ENCODE measurements around the gene ZNF672.

DNA sequence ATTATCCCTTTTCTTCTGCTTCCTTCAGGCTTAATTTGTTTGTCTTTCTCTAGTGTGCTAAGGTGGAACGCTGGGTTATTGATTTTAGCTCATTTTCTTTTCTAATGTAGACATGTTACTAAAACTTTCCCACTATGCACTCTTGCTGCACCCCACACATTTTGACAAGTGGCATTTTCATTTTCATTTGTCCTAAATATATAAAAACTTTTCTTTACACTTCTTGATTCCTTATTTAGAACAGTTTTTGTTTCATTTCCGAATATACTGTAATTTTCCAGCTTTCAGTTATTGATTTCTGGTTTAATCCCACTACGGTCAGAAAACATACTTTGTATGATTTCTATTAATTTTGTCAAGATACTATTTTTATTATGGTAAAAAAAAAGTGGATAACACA is 37.6 kb upstream of the ZNF672 start:
- TF ChIP-seq TCF7 (IDR thresholded peaks at IDR 0.05; ENCODE audit: low read depth) (no peak), CHD2 (IDR thresholded peaks at IDR 0.05; ENCODE audit: low read depth, low read length) (no peak)

All from HepG2 (cell line).